K562 (cell line): Measurements from ENCODE around the gene PPM1L. TPM values are rescaled to one million over a fixed set of nuclear protein-coding genes. Genes with fewer than 3 reads are reported as not detected.

Experiments used
- ATAC-seq: fragments of 200-7000 bp; cut with Tn5 transposase; 3 replicates; pipeline ENCODE4 v1.9.1; 2020; ENCODE audit warnings: moderate library complexity
- BruUV-seq: library from RNA; stranded (reverse); fragments of 400-500 nt; replicated peaks from 2 replicates; lab custom pipeline; 2021; lab: Mats Ljungman, UMichigan
- CTCF ChIA-PET: fragments of 300-600 bp; formaldehyde crosslinking; extraction: SDS; loops from one replicate; lab custom pipeline; 2021; ENCODE audit warnings: low intra/inter-chr PET ratio; lab: Yijun Ruan, JAX
- POLR2A ChIA-PET: fragments of 300-600, 350-650 bp; sonication (Branson Sonifier 250); formaldehyde crosslinking; extraction: SDS; loops from one replicate; lab custom pipeline; 2021; ENCODE audit warnings: antibody characterized with exemption, inconsistent platforms; lab: Yijun Ruan, JAX
- DNase-seq, 4 experiments: peaks; one replicate each; pipeline versions ENCODE4 v3.0.0 to v3.0.0-alpha.2; 2011 to 2018; ENCODE audit warnings: low spot score in 3 of 4, mixed read lengths in 3 of 4; ENCODE audit errors: extremely low read depth in 1 of 4
- FAIRE-seq: peaks from 2 replicates; lab custom pipeline; 2011; peaks lifted over from hg19 to GRCh38; lab: Jason Lieb, UNC
- H2AFZ ChIP-seq: 2 replicates; pipeline ENCODE4 v1.6.0; 2011; ENCODE audit warnings: low read depth, low read length, control low read depth, inconsistent platforms
- H3K27ac ChIP-seq: fragments of 200-600 bp; 3 replicates; pipeline ENCODE4 v1.8.0; 2011; ENCODE audit warnings: low read depth, mild to moderate bottlenecking, control low read depth, inconsistent platforms, low read length, moderate library complexity, mixed read lengths; ENCODE audit errors: extremely low read depth
- H3K27me3 ChIP-seq, 2 experiments: fragments of 300-600 bp in 1 of 2; 2 replicates in 1 of 2; 3 replicates in 1 of 2; pipeline versions ENCODE4 v1.6.0 to v1.8.0; 2011; ENCODE audit warnings: inconsistent platforms in 2 of 2, low read length in 2 of 2, mild to moderate bottlenecking in 1 of 2, mixed read lengths in 1 of 2, moderate library complexity in 1 of 2; ENCODE audit not compliant: control insufficient read depth in 2 of 2, insufficient read depth in 2 of 2
- H3K36me3 ChIP-seq: fragments of 300-600 bp; 3 replicates; pipeline ENCODE4 v1.8.0; 2011; ENCODE audit warnings: mild to moderate bottlenecking, low read length, inconsistent platforms; ENCODE audit not compliant: control insufficient read depth, insufficient read depth
- H3K4me1 ChIP-seq, 2 experiments: fragments of 200-600 bp in 1 of 2; replicated peaks in 1 of 2; 2 replicates in 1 of 2; 3 replicates in 1 of 2; pipeline versions ENCODE4 v1.5.1 to v1.8.0; 2011; ENCODE audit warnings: inconsistent platforms in 2 of 2, low read length in 2 of 2, mild to moderate bottlenecking in 1 of 2, mixed read lengths in 1 of 2, moderate library complexity in 1 of 2; ENCODE audit not compliant: control insufficient read depth in 2 of 2, insufficient read depth in 2 of 2
- H3K4me2 ChIP-seq: 2 replicates; pipeline ENCODE4 v1.6.1; 2011; ENCODE audit warnings: low read length, control low read depth, inconsistent platforms, mixed read lengths; ENCODE audit not compliant: insufficient read depth
- H3K4me3 ChIP-seq: fragments of 200-600 bp; sonication (generic), shearing (Covaris generic); 2 replicates; pipeline ENCODE4 v1.5.1; 2016; ENCODE audit warnings: control low read depth, inconsistent platforms
- H3K79me2 ChIP-seq: fragments of 200-600 bp; 3 replicates; pipeline ENCODE4 v1.8.0; 2011; ENCODE audit warnings: low read length, inconsistent platforms; ENCODE audit not compliant: control insufficient read depth, insufficient read depth
- H3K9ac ChIP-seq, 2 experiments: 2 replicates each; pipeline versions ENCODE4 v1.6.0 to v1.6.1; 2011; ENCODE audit warnings: low read depth in 2 of 2, low read length in 2 of 2, control low read depth in 1 of 2, inconsistent platforms in 1 of 2, mild to moderate bottlenecking in 1 of 2, mixed read lengths in 1 of 2; ENCODE audit not compliant: insufficient read depth in 1 of 2
- H3K9me1 ChIP-seq: one replicate; pipeline ENCODE4 v1.6.0; 2011; ENCODE audit warnings: inconsistent platforms, mild to moderate bottlenecking, low read length, moderate library complexity; ENCODE audit not compliant: control insufficient read depth, insufficient read depth
- H3K9me3 ChIP-seq: replicated peaks from 2 replicates; pipeline ENCODE4 v1.5.1; 2011; ENCODE audit warnings: low read depth, low read length, inconsistent platforms; ENCODE audit not compliant: control insufficient read depth, insufficient read depth
- H4K20me1 ChIP-seq: replicated peaks from 2 replicates; pipeline ENCODE4 v1.6.1; 2011; ENCODE audit warnings: low read length, inconsistent platforms, mixed read lengths; ENCODE audit not compliant: control insufficient read depth, insufficient read depth
- CHAMP1 ChIP-seq: fragments of 450-650 bp; IDR thresholded peaks from 2 replicates; pipeline ENCODE4 v1.6.1; 2016; ENCODE audit warnings: mild to moderate bottlenecking
- KDM5B ChIP-seq: fragments of 200-600 bp; sonication (generic); IDR thresholded peaks from 2 replicates; pipeline ENCODE4 v1.6.1; 2012; ENCODE audit warnings: low read depth, mild to moderate bottlenecking, moderate library complexity, low read length, control low read depth, inconsistent platforms; ENCODE audit not compliant: insufficient replicate concordance
- POLR2AphosphoS5 ChIP-seq: IDR thresholded peaks from 2 replicates; pipeline ENCODE4 v1.6.1; 2011; ENCODE audit warnings: mild to moderate bottlenecking, low read depth, low read length, moderate library complexity; ENCODE audit not compliant: control insufficient read depth, insufficient read depth
- REST ChIP-seq, 2 experiments: fragments of 450-650 bp; formaldehyde crosslinking in 1 of 2; IDR thresholded peaks; 2 replicates each; pipeline versions ENCODE4 v1.4.0 to v1.6.1; 2014 to 2020; ENCODE audit warnings: mild to moderate bottlenecking in 2 of 2, borderline replicate concordance in 1 of 2, low read depth in 1 of 2
- SMARCC2 ChIP-seq: fragments of 450-650 bp; IDR thresholded peaks from 2 replicates; pipeline ENCODE4 v1.6.1; 2017; ENCODE audit warnings: antibody characterized with exemption, moderate library complexity, mild to moderate bottlenecking, low read depth
- SRSF7 ChIP-seq: fragments of 200-400 bp; formaldehyde crosslinking; optimal IDR thresholded peaks from 2 replicates; pipeline ENCODE3; 2017; ENCODE audit warnings: mild to moderate bottlenecking, low read depth, low read length
- ZBTB12 ChIP-seq: fragments of 250-450 bp; sonication (Bioruptor Pico); IDR thresholded peaks from 2 replicates; pipeline ENCODE4 v1.4.0; 2020
- ZNF232 ChIP-seq: sonication (generic); formaldehyde crosslinking; IDR thresholded peaks from 2 replicates; pipeline ENCODE4 v1.8.0; 2022; ENCODE audit warnings: mild to moderate bottlenecking, missing genetic modification reagents
- WGBS: fragments of 100-300 bp; shearing (Covaris generic); methylation state at CpG from one replicate; pipeline ENCODE4 v1.1.6; 2016; ENCODE audit warnings: low coverage, mixed read lengths; ENCODE audit not compliant: insufficient coverage; ENCODE audit errors: missing lambda C conversion rate; 5-methylcytosine and 5-hydroxymethylcytosine counted together
- in situ Hi-C: fragments of 300-500 bp; cut with MboI; formaldehyde crosslinking; loops from 4 replicates; pipeline ENCODE4 v1.15.0; 2018; ENCODE audit warnings: inconsistent platforms, mixed read lengths
- intact Hi-C: fragments of 100-400 bp; cut with micrococcal nuclease; formaldehyde crosslinking; loops from 2 replicates; pipeline ENCODE4 v1.14.2; 2022
- polyA plus RNA-seq, 8 experiments: library from polyadenylated mRNA; depleted of rRNA in 4 of 8; stranded (reverse) in 5 of 8; unstranded in 3 of 8; fragments of >200 nt; fragmentation: Nextera tagmentation in 2 of 8; fragmentation: Illumina TruSeq in 1 of 8; extraction: Ambion mirVana in 2 of 8; extraction: Trizol in 1 of 8; gene quantifications; 2 replicates each; pipeline versions ENCODE4 v1.2.1 to v1.2.3, GENCODE V29; 2011 to 2014; ENCODE audit warnings: inconsistent platforms in 1 of 8, missing spikeins in 1 of 8
- total RNA-seq, 7 experiments: library from RNA; depleted of rRNA in 6 of 7; stranded (reverse); fragments of >200 nt in 6 of 7; fragmentation: Illumina TruSeq in 2 of 7; extraction: Trizol in 2 of 7; gene quantifications; 2 replicates each; pipeline versions ENCODE4 v1.2.1 to v1.2.3, GENCODE V29; 2011 to 2021; ENCODE audit warnings: low replicate concordance in 1 of 7

PPM1L gene
- total and polyA plus RNA-seq, 9 of the 15 experiments (the other 6 are each of a cell fraction or from before 2014, with no cell fraction given) = 0.01 to 0.41 (median 0.14) TPM

GRCh38 chr3:160837394-160837980, 81.5 kb downstream of the PPM1L start:
- no peaks in the 10 kb centered on the region for H3K9me1 ChIP-seq
- H3K36me3 ChIP-seq = no peaks in the 10 kb centered on the region
- intact Hi-C loops = no loop called here
- 2% methylated on average over 3 of the region's 3 CpGs for WGBS
- no peaks in the 10 kb centered on the region for H3K4me1 ChIP-seq
- no TSS peak for BruUV-seq
- H2AFZ ChIP-seq = no peak overlapping the region
- H3K9me3 ChIP-seq = no peaks in the 10 kb centered on the region
- H3K27ac ChIP-seq = no peak overlapping the region
- H3K4me2 ChIP-seq = no peak overlapping the region
- no peak for ATAC-seq
- no peak overlapping the region for H3K9ac ChIP-seq
- DNase-seq = no peak
- no peaks in the 10 kb centered on the region for H4K20me1 ChIP-seq
- H3K79me2 ChIP-seq = no peaks in the 10 kb centered on the region
- FAIRE-seq = no peak
- in situ Hi-C loops = no loop called here
- no peak overlapping the region for H3K4me3 ChIP-seq
- CTCF ChIA-PET = no interaction called here
- no peaks in the 10 kb centered on the region for H3K27me3 ChIP-seq
- POLR2A ChIA-PET = no interaction called here
- TF ChIP-seq KDM5B (no peak), CHAMP1 (no peak), ZBTB12 (no peak), REST (IDR thresholded peaks at IDR 0.05; ENCODE audit: borderline replicate concordance) (no peak), REST (CRISPR knock-in tag; IDR thresholded peaks at IDR 0.05; ENCODE audit: low read depth) (no peak), SMARCC2 (no peak), POLR2AphosphoS5 (no peak), SRSF7 (no peak), ZNF232 (CRISPR knock-in tag) (no peak)
